Suprapubic skin (tissue), 3 donors: ENCODE data around the gene RNF19B.

ENCODE experiments used
- EP300 ChIP-seq: sonication (generic); formaldehyde crosslinking; IDR thresholded peaks from one replicate; pipeline ENCODE4 v1.6.1; 2017; ENCODE audit warnings: antibody characterized with exemption
- POLR2A ChIP-seq, 2 donors: fragments of 450-650 bp; IDR thresholded peaks; one replicate each; pipeline ENCODE4 v1.6.1; 2017; ENCODE audit warnings: antibody characterized with exemption in 2 of 2, mild to moderate bottlenecking in 2 of 2, moderate library complexity in 2 of 2
- TF ChIP-seq, protein P1 (sequence below), 2 donors: fragments of 200-600 bp in 1 of 2; fragments of 450-650 bp in 1 of 2; sonication (generic) in 1 of 2; IDR thresholded peaks; one replicate each; pipeline ENCODE4 v1.5.1; 2016 to 2019; ENCODE audit warnings: antibody characterized with exemption in 2 of 2, mild to moderate bottlenecking in 1 of 2, moderate library complexity in 1 of 2

DNA sequence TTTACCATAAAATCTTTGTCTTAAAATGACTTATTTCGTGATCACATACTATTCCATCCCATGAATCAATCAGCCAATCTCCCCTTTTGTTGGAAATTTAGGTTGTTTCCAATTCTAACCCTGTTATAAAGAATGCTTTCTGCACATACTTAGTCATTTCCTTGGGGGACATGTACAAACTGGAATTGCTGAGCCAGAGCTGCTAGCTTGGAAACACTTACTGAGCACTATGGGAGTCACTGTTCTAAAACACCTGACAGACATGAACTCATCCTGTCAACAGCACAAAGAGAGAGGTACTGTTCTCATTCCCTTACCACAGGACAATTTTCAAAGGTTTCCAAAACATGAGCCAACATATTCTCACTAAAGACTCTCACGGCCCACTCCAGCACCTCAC is 40.0 kb upstream of the RNF19B start:
- TF ChIP-seq, protein P1, sequence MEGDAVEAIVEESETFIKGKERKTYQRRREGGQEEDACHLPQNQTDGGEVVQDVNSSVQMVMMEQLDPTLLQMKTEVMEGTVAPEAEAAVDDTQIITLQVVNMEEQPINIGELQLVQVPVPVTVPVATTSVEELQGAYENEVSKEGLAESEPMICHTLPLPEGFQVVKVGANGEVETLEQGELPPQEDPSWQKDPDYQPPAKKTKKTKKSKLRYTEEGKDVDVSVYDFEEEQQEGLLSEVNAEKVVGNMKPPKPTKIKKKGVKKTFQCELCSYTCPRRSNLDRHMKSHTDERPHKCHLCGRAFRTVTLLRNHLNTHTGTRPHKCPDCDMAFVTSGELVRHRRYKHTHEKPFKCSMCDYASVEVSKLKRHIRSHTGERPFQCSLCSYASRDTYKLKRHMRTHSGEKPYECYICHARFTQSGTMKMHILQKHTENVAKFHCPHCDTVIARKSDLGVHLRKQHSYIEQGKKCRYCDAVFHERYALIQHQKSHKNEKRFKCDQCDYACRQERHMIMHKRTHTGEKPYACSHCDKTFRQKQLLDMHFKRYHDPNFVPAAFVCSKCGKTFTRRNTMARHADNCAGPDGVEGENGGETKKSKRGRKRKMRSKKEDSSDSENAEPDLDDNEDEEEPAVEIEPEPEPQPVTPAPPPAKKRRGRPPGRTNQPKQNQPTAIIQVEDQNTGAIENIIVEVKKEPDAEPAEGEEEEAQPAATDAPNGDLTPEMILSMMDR (IDR thresholded peaks at IDR 0.05): no peak
- TF ChIP-seq POLR2A (IDR thresholded peaks at IDR 0.05) (no peak), EP300 (no peak)
